Osteocyte (in vitro differentiated cells): ENCODE data around the gene TFG. TPM values are rescaled to one million over a fixed set of nuclear protein-coding genes. Genes with fewer than 3 reads are reported as not detected.

Source experiments
- DNase-seq: peaks from one replicate; pipeline ENCODE4 v3.0.0; 2021; ENCODE audit warnings: mixed read lengths; ENCODE audit not compliant: unreplicated experiment; ENCODE audit errors: extremely low spot score
- H3K27ac Mint-ChIP-seq: one replicate; pipeline ENCODE4 v1.8.0; 2021; ENCODE audit warnings: mild to moderate bottlenecking, mixed read lengths; ENCODE audit not compliant: unreplicated experiment
- H3K27me3 Mint-ChIP-seq: one replicate; pipeline ENCODE4 v1.8.0; 2021; ENCODE audit warnings: mixed read lengths; ENCODE audit not compliant: unreplicated experiment
- H3K36me3 Mint-ChIP-seq: one replicate; pipeline ENCODE4 v1.8.0; 2021; ENCODE audit warnings: mixed read lengths; ENCODE audit not compliant: unreplicated experiment
- H3K4me1 Mint-ChIP-seq: one replicate; pipeline ENCODE4 v1.8.0; 2021; ENCODE audit warnings: mixed read lengths; ENCODE audit not compliant: unreplicated experiment
- H3K4me3 Mint-ChIP-seq: one replicate; pipeline ENCODE4 v1.8.0; 2021; ENCODE audit warnings: mild to moderate bottlenecking, moderate library complexity, mixed read lengths; ENCODE audit not compliant: unreplicated experiment
- H3K9me3 Mint-ChIP-seq: one replicate; pipeline ENCODE4 v1.8.0; 2021; ENCODE audit warnings: mixed read lengths; ENCODE audit not compliant: unreplicated experiment
- CTCF ChIP-seq: fragments of 200-600 bp; sonication (generic); IDR thresholded peaks from 2 replicates; pipeline ENCODE4 v1.5.0; 2021; ENCODE audit warnings: antibody characterized with exemption, mild to moderate bottlenecking, moderate library complexity
- total RNA-seq: library from RNA; stranded (reverse); gene quantifications from 2 replicates; pipeline ENCODE4 v1.2.1, GENCODE V29; 2021

The TFG gene
- total RNA-seq, 1 donor from 2014 or later = 119 TPM

- no peak for DNase-seq
- Mint-ChIP-seq H3K36me3 (peaks cover 72% of the 10 kb centered on the region), H3K4me1 (peaks cover 49% of the 10 kb centered on the region), H3K27ac (peak overlapping the region; percentile 51), H3K27me3 (no peaks in the 10 kb centered on the region), H3K9me3 (peaks cover 8% of the 10 kb centered on the region), H3K4me3 (no peak overlapping the region)
- TF ChIP-seq CTCF = no peak
Measured at GRCh38 chr3:100719136-100719535, 9.8 kb downstream of the TFG start.

- no peaks in the 10 kb centered on the region for H3K27me3 Mint-ChIP-seq
- H3K4me1 Mint-ChIP-seq = peaks cover 45% of the 10 kb centered on the region
Measured at GRCh38 chr3:100720426-100720825, 11.1 kb downstream of the TFG start.

GRCh38 chr3:100725935-100726513 lies 16.7 kb downstream of the TFG start:
- Mint-ChIP-seq H3K27me3 (no peaks in the 10 kb centered on the region), H3K9me3 (peaks cover 4% of the 10 kb centered on the region), H3K36me3 (peaks cover 58% of the 10 kb centered on the region), H3K27ac (no peak overlapping the region), H3K4me3 (no peak overlapping the region), H3K4me1 (peaks cover 12% of the 10 kb centered on the region)
- no peak for TF ChIP-seq CTCF
- no peak for DNase-seq

More at GRCh38 chr3:100720426-100720825, 11.1 kb downstream of the TFG start:
- H3K27ac Mint-ChIP-seq = no peak overlapping the region
- TF ChIP-seq CTCF = no peak
- H3K9me3 Mint-ChIP-seq = peaks cover 8% of the 10 kb centered on the region
- DNase-seq = no peak
- no peak overlapping the region for H3K4me3 Mint-ChIP-seq
- H3K36me3 Mint-ChIP-seq = peaks cover 66% of the 10 kb centered on the region

GRCh38 chr3:100726706-100727105 lies 17.4 kb downstream of the TFG start:
- Mint-ChIP-seq H3K36me3 (peaks cover 51% of the 10 kb centered on the region), H3K4me1 (peaks cover 14% of the 10 kb centered on the region), H3K27ac (peak overlapping the region; percentile 20), H3K9me3 (peaks cover 4% of the 10 kb centered on the region), H3K4me3 (no peak overlapping the region), H3K27me3 (no peaks in the 10 kb centered on the region)
- TF ChIP-seq CTCF = no peak
- DNase-seq = no peak

- Mint-ChIP-seq H3K27me3 (no peaks in the 10 kb centered on the region), H3K4me1 (peaks cover 18% of the 10 kb centered on the region), H3K9me3 (no peaks in the 10 kb centered on the region), H3K27ac (no peak overlapping the region), H3K36me3 (peaks cover 48% of the 10 kb centered on the region), H3K4me3 (no peak overlapping the region)
- TF ChIP-seq CTCF = no peak
- no peak for DNase-seq
Measured at GRCh38 chr3:100730524-100730923, 21.2 kb downstream of the TFG start.
